HepG2 (cell line): ENCODE results near the gene RNU1-2. TPM values are rescaled to one million over a fixed set of nuclear protein-coding genes. Genes with fewer than 3 reads are reported as not detected.
"Not testable (repeated sequence)": the region's sequence is repeated elsewhere in the genome, so short reads cannot be mapped to it uniquely, and the experiment has no call there.

Experiments
- ATAC-seq: fragments of 200-7000 bp; cut with Tn5 transposase; 3 replicates; pipeline ENCODE4 v1.9.1; 2020; ENCODE audit warnings: mild to moderate bottlenecking, moderate library complexity
- BruUV-seq: library from RNA; stranded (reverse); fragments of 400-500 nt; replicated peaks from 2 replicates; lab custom pipeline; 2021; lab: Mats Ljungman, UMichigan
- CTCF ChIA-PET: fragments of 300-600 bp; formaldehyde crosslinking; extraction: SDS; loops from one replicate; lab custom pipeline; 2021; ENCODE audit warnings: low total read pairs, inconsistent platforms, low intra/inter-chr PET ratio; lab: Yijun Ruan, JAX
- POLR2A ChIA-PET: fragments of 350-600 bp; sonication (Branson Sonifier 250); formaldehyde crosslinking; loops from one replicate; lab custom pipeline; 2020; ENCODE audit warnings: antibody characterized with exemption, inconsistent platforms; lab: Yijun Ruan, JAX
- DNase-seq: peaks from one replicate; pipeline ENCODE4 v3.0.0-alpha.2; 2015; ENCODE audit warnings: low spot score
- FAIRE-seq: peaks from 3 replicates; lab custom pipeline; 2011; peaks lifted over from hg19 to GRCh38; lab: Jason Lieb, UNC
- H2AFZ ChIP-seq: one replicate; pipeline ENCODE4 v1.6.1; 2011; ENCODE audit warnings: low read length, inconsistent platforms
- H3K27ac ChIP-seq: fragments of 300-600 bp; 3 replicates; pipeline ENCODE4 v1.8.0; 2011; ENCODE audit warnings: mixed run types, mild to moderate bottlenecking, mixed read lengths, low read length, inconsistent platforms; ENCODE audit not compliant: insufficient read depth; ENCODE audit errors: extremely low read length
- H3K27me3 ChIP-seq, 2 experiments: fragments of 200-600 bp in 1 of 2; 2 replicates in 1 of 2; 3 replicates in 1 of 2; pipeline versions ENCODE4 v1.6.0 to v1.8.0; 2011; ENCODE audit warnings: low read length in 2 of 2, mild to moderate bottlenecking in 2 of 2, moderate library complexity in 2 of 2, inconsistent platforms in 1 of 2; ENCODE audit not compliant: insufficient read depth in 2 of 2, control insufficient read depth in 1 of 2
- H3K36me3 ChIP-seq, 2 experiments: fragments of 200-600 bp in 1 of 2; replicated peaks in 1 of 2; 2 replicates in 1 of 2; 3 replicates in 1 of 2; pipeline versions ENCODE4 v1.5.1 to v1.8.0; 2011; ENCODE audit warnings: low read length in 2 of 2, inconsistent platforms in 1 of 2; ENCODE audit not compliant: insufficient read depth in 2 of 2, control insufficient read depth in 1 of 2
- H3K4me1 ChIP-seq: 2 replicates; pipeline ENCODE4 v1.5.1; 2012; ENCODE audit warnings: low read length, inconsistent platforms; ENCODE audit not compliant: insufficient read depth
- H3K4me2 ChIP-seq: 2 replicates; pipeline ENCODE4 v1.6.0; 2011; ENCODE audit warnings: low read depth, low read length, inconsistent platforms
- H3K4me3 ChIP-seq, 3 experiments: fragments of 200-600 bp in 1 of 3; sonication (generic), shearing (Covaris generic) in 1 of 3; replicated peaks in 1 of 3; 2 replicates each; pipeline ENCODE4 v1.5.1; 2011 to 2016; ENCODE audit warnings: low read length in 3 of 3, inconsistent platforms in 2 of 3, low read depth in 2 of 3, mild to moderate bottlenecking in 2 of 3, control low read depth in 1 of 3, mixed read lengths in 1 of 3; ENCODE audit not compliant: insufficient read depth in 1 of 3
- H3K79me2 ChIP-seq: one replicate; pipeline ENCODE4 v1.6.1; 2011; ENCODE audit warnings: low read length, inconsistent platforms; ENCODE audit not compliant: insufficient read depth
- H3K9ac ChIP-seq: 2 replicates; pipeline ENCODE4 v1.6.0; 2011; ENCODE audit warnings: mild to moderate bottlenecking, low read depth, low read length, inconsistent platforms; ENCODE audit not compliant: insufficient read depth
- H3K9me3 ChIP-seq: 2 replicates; pipeline ENCODE4 v1.5.1; 2012; ENCODE audit warnings: mild to moderate bottlenecking, low read length
- H4K20me1 ChIP-seq: 2 replicates; pipeline ENCODE4 v1.6.0; 2011; ENCODE audit warnings: inconsistent platforms, mild to moderate bottlenecking, low read length, moderate library complexity; ENCODE audit not compliant: insufficient read depth
- WGBS: methylation state at CpG from one replicate; pipeline ENCODE4 v1.1.6; 2017; ENCODE audit warnings: low lambda C conversion rate; 5-methylcytosine and 5-hydroxymethylcytosine counted together
- in situ Hi-C: cut with HindIII; loops from 2 replicates; pipeline ENCODE4 v1.10.0; 2017; ENCODE audit warnings: low pct_unique_long_range_greater_than_20kb; ENCODE audit not compliant: extremely low pct_ligation_motif_present
- intact Hi-C: fragments of 100-400 bp; cut with micrococcal nuclease; formaldehyde crosslinking; loops from one replicate; pipeline ENCODE4 v1.10.0; 2022; ENCODE audit not compliant: unreplicated experiment
- polyA plus RNA-seq, 8 experiments: library from polyadenylated mRNA; depleted of rRNA in 3 of 8; stranded (reverse) in 7 of 8; unstranded in 1 of 8; fragments of >200 nt; fragmentation: Illumina TruSeq in 4 of 8; extraction: Trizol in 4 of 8; gene quantifications; 2 replicates each; pipeline versions ENCODE4 v1.2.1 to v1.2.3, GENCODE V29; 2011 to 2016; ENCODE audit warnings: low read depth in 4 of 8, missing spikeins in 1 of 8, mixed read lengths in 1 of 8; ENCODE audit not compliant: insufficient read depth in 1 of 8
- total RNA-seq, 5 experiments: library from RNA; depleted of rRNA; stranded (reverse); fragments of >200 nt; fragmentation: Illumina TruSeq; extraction: Trizol; gene quantifications; 2 replicates each; pipeline ENCODE4 v1.2.3, GENCODE V29; 2016; ENCODE audit warnings: low read depth in 1 of 5

RNU1-2 gene
- total and polyA plus RNA-seq, 2 of the 13 experiments (the other 11 are each of a cell fraction or from before 2014, with no cell fraction given): under 0.01 to 11,018 TPM

DNA sequence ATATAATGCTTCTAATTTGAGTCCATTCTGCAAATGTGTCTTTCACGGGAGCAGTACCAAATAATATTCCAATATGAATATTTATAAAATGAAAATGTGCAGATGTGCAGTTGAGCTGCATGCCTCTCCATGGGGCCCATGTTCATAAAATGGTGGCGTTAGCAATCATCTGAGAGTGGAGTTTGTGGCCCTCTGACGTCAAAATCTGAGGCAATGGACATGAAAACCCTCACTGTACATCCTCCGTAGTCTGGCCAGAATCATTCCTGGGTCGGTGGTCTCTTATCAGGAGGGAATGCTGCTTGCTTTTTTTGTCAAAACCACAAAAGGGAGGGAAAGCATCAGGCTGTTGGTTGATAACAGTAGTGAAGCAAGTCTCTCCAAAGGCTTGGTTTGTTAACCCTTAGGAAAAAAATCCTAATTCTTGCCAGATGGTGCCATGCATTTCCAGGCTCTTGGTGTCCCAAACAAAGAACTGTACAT lies 5.2 kb upstream of the RNU1-2 start:
- H3K9me3 ChIP-seq, H3K27ac ChIP-seq, H3K4me1 ChIP-seq, DNase-seq, ATAC-seq, H4K20me1 ChIP-seq, in situ Hi-C loops, BruUV-seq, H2AFZ ChIP-seq, intact Hi-C loops, CTCF ChIA-PET, H3K79me2 ChIP-seq, H3K4me3 ChIP-seq, H3K9ac ChIP-seq, FAIRE-seq, H3K4me2 ChIP-seq, H3K36me3 ChIP-seq: not testable (repeated sequence)
- 19% methylated on average over 5 of the region's 5 CpGs for WGBS
- H3K27me3 ChIP-seq: peaks cover 0 to 11% of the 10 kb centered on the region in 2 experiments; a peak in 2 of 5 replicates
- POLR2A ChIA-PET: interaction anchor here (1.6 kb wide), 1 partner anchor 15 kb away, joined by 4 read pairs; no protein-coding TSS in a partner anchor

GRCh38 chr1:16891057-16891456 lies 4.7 kb upstream of the RNU1-2 start:
- H3K79me2 ChIP-seq, FAIRE-seq, H3K9me3 ChIP-seq, DNase-seq, H3K4me1 ChIP-seq, in situ Hi-C loops, BruUV-seq, H2AFZ ChIP-seq, CTCF ChIA-PET, H3K36me3 ChIP-seq, H3K4me3 ChIP-seq, H3K27me3 ChIP-seq, intact Hi-C loops, H3K9ac ChIP-seq, H4K20me1 ChIP-seq, ATAC-seq, H3K4me2 ChIP-seq, H3K27ac ChIP-seq: not testable (repeated sequence)
- POLR2A ChIA-PET: interaction anchor here (1.6 kb wide), 1 partner anchor 14 kb away, joined by 4 read pairs; no protein-coding TSS in a partner anchor
- WGBS: 6% methylated on average over 4 of the region's 4 CpGs

DNA sequence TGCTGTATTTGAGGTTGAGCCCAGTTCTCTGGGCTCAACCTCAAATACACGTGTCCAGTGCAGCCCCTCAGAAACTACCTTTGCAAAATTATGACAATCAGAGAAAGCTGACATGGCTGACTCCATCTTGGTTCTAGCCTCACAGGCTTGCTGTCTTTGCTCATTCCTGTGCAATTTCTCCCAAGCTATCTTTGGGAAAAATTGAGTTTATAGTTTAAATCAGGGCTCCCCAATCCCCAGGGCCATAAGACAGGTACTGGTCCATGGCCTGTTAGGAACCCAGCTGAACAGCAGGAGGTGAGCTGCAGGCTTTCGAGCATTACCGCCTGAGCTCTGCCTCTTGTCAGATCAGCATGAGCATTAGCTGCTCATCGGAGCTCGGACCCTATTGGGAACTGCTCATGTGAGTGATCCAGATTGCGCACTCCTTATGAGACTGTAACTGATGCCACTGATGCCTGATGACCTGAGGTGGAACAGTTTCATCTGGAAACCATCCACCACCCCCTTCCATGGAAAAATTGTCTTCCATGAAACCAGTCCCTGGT lies 2.7 kb upstream of the RNU1-2 start:
- H3K27ac ChIP-seq, ATAC-seq, H3K9ac ChIP-seq, H3K4me2 ChIP-seq, H3K36me3 ChIP-seq, intact Hi-C loops, H4K20me1 ChIP-seq, H3K4me3 ChIP-seq, in situ Hi-C loops, H3K27me3 ChIP-seq, DNase-seq, H3K79me2 ChIP-seq, CTCF ChIA-PET, H3K9me3 ChIP-seq, H3K4me1 ChIP-seq, BruUV-seq, FAIRE-seq, H2AFZ ChIP-seq: not testable (repeated sequence)
- WGBS: 53% methylated on average over 1 of the region's 6 CpGs
- POLR2A ChIA-PET: interaction anchor here (1.4 kb wide), 1 partner anchor 11 kb away, joined by 4 read pairs; no protein-coding TSS in a partner anchor

- H4K20me1 ChIP-seq, H3K4me1 ChIP-seq, BruUV-seq, H3K27ac ChIP-seq, FAIRE-seq, in situ Hi-C loops, H2AFZ ChIP-seq, H3K27me3 ChIP-seq, H3K79me2 ChIP-seq, H3K9ac ChIP-seq, CTCF ChIA-PET, POLR2A ChIA-PET, H3K36me3 ChIP-seq, H3K9me3 ChIP-seq, H3K4me3 ChIP-seq, ATAC-seq, H3K4me2 ChIP-seq, intact Hi-C loops, DNase-seq: not testable (repeated sequence)
- 58% methylated on average over 4 of the region's 4 CpGs for WGBS
Observed at GRCh38 chr1:16893796-16894195, 2.0 kb upstream of the RNU1-2 start.
